Iris pigment epithelial cell (primary cell): ENCODE measurements around the gene GLP2R.

ENCODE experiments used
- DNase-seq: peaks from one replicate; pipeline ENCODE4 v3.0.0-alpha.2; 2011; ENCODE audit warnings: low read depth

GLP2R gene

DNA sequence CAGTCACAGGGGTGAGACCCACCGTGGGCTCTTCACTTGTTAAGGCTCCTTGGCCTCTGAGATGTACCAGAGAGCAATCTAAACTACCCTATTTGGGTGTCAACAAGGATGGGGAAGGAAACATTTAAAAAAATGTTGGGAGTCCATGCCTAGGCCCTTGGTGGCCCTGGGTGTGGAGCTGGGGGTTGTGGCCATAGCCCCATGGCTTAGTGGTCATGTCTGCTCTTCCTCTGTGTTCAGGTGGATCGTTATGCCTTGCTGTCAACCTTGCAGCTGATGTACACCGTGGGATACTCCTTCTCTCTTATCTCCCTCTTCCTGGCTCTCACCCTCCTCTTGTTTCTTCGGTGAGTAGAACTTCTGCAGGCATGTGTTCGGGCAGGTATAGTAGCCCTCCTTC lies 28.5 kb downstream of the GLP2R start:
- DNase-seq, result no peak

DNA sequence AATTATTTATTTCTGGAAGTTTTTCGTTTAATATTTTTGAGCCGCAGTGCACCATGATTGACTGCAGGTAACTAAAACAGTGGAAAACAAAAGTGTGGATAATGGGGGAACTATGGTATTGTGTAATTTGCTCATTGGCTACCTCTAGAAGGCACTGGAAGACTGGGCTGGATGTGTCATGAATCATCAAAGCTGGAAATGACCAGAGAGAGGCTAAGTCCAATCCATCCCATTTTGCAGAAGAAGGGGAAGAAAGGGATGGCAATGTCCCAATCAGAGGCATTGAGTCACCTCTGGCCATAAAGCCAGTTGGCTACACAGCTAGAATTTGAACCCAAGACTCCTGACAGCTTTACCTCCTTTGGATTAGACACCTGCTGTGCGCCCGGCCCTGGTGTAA lies 29.3 kb downstream of the GLP2R start:
- no peak for DNase-seq

DNA sequence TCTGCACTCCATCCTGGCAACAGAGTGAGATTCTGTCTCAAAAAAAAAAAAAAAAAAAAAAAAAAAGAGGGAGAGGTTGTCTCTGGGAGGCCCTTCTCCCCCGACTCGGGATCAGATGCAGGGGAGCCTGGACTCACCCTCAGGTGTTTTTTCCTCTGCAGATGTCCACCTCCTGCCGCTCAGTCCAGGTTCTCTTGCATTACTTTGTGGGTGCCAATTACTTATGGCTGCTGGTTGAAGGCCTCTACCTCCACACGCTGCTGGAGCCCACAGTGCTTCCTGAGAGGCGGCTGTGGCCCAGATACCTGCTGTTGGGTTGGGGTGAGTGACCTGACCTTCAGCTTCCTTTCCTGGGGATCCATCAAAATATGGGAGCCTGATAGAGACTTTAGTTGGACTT lies 34.1 kb downstream of the GLP2R start:
- DNase-seq, result no peak

DNA sequence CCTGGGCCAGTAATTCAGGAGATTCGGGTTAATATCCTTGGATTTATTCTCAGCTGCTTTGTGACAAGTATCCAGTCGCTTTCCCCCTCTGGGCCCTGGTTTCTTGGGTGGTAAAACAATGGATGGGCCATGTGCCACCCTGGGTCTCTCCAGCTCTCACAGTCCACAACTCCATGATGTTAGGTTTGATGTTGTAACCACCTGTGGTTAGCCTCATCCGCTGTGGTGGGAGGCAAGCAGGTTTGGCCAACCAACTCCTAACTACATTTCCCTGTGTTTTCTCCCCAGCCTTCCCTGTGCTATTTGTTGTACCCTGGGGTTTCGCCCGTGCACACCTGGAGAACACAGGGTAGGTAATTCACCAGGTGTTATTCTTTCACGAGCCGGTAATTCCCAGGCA lies 35.1 kb downstream of the GLP2R start:
- DNase-seq, result no peak

DNA sequence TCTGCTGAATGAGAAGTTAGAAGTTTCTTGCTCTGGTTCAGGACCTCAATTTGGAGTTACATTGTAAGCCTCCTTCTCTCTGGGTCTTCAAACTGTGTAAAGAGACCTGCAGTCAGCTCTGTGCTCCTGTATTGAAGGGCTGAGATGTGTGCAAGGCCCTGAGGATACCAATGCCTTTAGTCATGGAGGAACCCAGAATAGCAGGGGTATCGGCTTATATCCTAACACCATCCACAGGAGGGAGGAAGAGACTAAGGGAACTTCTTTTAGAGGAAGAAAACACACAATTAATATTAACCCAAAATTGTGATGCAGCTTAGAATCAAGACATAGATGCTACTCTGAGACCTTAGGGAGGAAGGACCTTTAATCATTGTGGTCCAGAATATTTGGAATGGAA lies 36.5 kb downstream of the GLP2R start:
- DNase-seq, result peak; percentile 6

DNA sequence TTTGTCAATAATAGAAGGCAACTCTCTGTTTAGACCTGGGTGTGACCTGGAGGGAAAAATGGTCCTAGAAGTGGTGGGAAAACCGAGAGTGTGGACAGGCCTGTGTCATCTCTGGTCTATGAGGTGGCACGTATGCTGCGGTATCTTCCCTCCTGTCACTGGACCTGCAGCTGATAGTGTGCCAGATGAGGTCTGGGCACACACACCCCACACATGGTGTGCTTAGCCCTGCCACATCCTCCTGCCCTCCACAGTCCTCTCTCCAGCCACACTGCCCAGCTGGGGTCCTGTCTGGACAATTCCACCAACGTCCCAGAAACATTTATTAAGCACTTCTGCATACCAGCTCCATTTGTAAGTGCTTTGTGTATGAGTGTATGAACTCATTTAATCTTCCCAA lies 37.2 kb downstream of the GLP2R start:
- DNase-seq, result no peak

DNA sequence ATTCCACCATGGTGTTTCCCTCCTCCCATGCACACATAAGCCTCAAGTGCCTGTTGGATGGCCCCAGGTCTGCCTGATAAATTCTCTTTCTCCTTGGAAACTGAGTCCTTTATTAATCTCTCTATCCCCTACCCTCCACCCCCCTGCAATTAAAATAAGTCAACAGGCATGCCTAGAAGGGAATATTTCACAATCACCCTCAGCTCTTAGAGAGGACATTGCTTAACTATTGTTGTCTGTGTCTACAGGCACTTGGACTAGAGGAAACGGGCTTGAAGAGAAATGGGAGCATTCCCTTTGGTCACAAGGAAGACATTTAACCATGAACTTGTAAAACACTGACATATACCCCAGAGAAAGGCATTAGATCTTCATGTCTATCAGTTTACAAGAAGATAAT lies 39.9 kb downstream of the GLP2R start:
- peak; percentile 30 for DNase-seq

DNA sequence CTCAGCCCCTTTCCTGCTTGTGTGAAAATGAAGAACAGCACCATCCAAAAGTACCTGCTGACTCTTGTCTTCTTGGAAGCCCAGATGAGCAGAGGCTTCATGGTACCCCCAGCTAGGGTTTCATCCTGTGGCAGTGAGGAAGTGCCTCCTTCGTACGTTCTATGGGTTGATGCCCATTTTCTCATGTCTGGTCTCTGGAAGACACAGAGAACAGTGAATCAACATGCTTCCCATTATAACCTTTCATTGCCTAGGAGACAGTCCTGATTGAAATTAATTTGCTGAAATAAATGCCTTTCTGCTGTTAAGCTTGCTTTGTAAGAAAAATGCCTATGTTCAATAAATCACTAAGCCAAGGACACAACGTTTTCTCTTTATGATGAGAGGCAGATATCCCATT lies 42.8 kb downstream of the GLP2R start:
- no peak for DNase-seq

DNA sequence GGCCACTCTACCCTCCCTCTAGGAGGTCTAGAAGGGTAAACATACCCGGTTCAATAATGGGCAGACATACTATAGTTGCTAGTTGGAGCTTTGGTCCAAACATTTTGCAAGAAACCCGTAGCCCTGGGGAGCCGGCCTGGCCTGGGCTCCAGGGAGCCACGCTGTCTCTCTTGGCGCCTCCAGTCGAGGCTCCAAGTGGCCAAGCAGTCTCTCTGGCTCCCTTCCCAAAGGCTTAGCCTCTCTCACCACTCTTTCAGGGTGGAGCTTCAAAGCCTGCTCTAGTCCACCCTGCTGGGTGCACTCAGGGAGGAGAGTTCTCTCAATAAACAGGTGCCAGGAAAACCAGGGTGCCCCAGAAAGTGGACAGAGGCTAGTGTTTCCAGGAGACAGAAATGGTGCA lies 47.1 kb downstream of the GLP2R start:
- no peak for DNase-seq

DNA sequence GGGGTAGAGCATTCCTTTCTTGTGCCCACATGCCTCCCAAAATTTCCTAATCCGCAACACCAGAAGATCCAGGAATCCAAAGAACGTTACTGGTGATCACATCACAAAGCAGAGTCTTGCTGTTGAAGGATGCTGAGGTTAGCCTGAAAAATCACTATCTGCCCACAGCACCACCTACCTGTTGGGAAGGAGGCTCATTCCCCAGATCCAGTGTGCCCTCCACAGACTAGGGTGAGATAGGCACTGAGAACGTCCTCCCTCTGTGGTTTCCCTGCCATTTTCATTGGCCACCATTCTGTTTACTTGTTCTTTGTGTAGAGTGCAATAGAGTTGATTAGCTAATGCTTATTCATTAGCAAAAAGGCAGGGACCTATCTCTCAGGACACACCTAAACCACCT lies 49.0 kb downstream of the GLP2R start:
- DNase-seq, result no peak

DNA sequence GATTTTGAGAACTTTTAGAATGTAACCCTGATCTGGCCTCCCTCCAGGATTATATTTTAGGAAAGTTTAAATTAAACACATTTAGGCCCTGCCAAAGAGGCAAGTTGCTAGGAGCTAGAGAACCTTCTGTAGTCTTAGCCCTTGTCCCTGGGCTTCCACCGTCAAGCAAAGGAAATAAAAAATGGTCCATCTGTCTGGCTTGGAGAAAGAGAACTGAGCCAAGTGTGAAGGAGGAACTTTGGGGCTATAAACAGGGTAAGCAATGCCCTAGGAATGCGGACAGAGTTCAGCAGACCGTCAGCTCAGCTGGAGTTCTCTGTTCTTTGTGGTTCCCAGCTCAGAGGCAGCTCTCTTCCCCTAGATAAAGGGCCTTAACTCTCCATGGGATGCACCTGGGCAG lies 49.7 kb downstream of the GLP2R start:
- peak; percentile 75 for DNase-seq

DNA sequence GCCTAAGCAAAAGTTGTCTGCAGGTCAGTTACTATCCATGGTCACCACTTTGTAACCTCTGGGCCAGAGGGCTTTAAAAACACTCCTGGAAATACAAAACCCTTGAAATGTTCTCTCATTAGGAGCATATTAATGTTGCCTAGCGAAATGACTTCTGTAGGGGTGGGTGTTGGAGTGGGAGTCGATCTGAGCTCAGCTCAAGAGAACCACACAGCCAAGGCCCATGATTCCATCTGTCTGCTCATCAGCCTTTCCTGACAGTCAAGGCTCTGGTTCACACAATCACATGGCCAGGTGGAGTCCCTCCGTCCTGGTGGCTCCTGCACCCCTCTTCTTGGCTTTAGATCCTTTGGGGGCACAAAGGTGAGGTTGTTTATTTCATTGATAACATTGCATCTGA lies 52.6 kb downstream of the GLP2R start:
- no peak for DNase-seq

DNA sequence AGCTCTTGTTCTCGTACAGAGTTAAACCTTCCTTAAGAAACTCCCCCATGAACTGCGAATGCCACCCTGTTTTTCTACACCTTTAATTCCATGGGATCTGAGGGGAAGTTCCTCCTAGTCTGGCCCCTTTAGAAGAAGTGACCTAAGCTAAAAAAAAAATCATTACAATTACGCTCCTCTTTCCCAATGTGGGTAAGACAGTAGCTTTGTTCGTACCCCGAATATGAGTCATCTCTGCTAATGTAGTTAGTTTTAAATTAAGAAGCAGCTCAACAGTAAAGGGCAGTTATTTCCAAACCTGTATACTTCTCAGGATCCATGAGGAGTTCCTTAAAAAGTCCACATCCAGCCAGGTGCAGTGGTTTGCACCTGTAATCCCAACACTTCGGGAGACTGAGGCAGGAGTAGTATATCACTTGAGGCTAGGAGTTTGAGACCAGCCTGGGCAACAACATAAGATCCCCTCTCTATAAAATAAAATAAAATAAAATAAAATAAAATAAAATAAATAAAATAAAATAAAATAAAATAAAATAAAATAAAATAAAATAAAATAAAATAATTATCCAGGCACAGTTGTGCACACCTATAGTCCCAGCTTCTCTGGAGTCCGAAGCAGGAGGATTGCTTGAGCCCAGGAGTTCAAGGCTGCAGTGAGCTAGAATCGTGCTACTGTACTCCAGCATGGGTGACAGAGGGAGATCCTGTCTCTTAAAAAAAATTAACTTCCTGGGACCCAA lies 53.2 kb downstream of the GLP2R start:
- peak; percentile 14 for DNase-seq

DNA sequence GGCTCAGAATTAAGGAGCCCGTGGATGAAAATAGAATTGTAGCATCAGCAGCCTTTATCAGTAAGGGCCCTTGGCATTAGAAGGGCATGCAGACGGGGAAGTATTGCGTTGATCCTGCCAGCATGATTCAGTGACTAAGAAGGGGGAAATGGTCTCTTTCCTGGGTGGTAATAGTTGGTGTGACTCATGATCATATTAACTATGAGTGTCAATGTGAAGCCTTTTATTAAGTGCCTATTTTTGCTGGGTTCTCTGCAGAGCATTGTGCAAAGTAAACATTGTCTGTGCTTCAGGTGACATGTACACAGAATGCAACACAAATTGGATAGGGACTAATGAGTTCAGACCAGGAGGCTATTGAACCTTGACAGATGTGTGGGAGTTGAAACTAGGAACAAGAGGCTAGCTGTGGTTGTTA lies 54.9 kb downstream of the GLP2R start:
- DNase-seq, result peak; percentile 40

DNA sequence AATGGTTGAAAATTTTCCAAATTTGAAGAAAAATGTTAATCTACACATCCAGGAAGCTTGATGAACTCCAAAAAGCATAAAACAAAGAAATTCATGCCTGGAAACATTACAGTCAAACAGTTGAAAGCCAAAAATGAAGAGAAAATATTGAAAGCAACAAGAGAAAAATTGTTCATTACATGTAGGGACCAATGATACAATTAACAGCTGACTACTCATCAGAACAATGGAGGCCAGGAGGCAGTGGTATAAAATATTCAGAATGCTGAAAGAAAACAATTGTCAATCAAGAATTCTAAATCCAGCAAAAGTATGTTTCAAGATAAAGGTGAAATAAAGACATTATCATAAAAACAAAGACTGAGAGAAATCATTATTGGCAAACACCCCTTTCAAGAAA lies 57.7 kb downstream of the GLP2R start:
- DNase-seq, result no peak

DNA sequence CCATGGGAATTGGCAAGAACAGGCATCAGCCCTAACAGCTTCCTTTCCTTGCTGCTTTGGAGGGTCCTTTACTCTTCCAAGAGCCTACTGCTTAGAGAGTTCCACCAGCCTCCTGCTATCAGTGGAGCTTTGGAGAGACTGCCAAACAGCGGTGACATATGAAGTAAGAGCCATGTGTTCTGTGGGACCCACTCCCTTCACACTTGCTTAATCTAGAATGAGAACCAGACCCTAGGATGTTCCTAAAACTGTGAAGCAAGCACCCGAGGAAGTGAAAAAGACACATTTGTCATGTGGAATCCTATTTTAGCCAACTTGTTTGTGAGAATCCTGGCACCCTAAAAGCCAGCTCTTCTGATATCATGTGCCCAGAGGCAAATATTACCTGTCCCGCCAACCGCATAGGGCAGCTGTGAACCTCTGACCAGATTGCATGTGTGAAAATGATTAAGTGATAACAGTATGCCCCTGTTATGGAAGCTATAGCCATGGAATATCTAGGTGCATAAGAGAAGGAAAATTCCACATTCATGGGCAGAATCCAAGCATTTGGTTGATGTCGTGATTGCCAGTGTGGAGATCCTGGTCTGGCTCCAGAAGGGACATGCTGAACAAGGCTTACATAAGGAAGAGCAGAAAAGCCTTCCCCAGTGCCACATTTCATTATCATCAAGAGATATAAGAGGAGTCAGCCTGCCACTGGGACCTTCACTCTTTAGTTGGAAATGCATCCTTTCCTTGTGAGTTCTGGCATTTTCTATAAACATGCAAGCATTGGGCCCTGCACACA lies 60.6 kb downstream of the GLP2R start:
- no peak for DNase-seq

DNA sequence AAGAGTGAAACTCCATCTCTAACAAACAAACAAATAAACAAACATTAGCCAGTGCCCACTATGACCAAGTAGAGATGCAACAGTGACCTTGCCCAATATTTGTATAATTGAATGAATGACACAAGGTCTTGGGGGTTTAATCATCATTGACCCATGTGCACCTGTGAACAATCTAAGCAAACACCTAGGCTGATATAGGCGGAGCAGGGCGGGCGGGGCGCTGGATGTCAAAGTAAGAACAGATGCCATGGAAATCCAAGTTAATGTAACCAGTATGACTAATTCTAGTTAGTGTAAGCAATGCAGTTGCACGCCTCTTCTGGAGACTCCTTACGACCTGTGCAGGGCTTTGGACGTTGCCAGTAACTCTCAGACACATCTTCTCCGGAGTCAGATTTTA lies 61.8 kb downstream of the GLP2R start:
- no peak for DNase-seq

DNA sequence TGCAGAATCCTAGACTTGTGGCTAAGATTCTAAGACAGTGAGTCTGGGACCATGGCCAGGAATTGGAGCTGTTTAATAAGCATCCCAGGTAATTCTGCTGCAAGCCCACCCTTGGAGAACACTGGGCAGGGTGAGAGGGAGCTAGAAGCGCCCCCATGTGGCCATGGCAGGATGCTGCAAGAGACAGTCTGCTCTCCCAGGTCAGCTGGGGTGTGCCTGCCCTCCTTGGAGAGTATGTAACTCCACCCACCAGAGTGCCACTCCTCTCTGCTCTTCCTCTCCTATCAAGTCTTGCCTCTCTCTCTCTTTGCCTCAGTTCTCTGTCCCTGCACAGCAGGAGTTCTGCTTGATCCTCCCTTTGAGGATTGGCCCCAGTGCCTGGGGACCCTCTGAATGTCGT lies 64.4 kb downstream of the GLP2R start:
- peak; percentile 19 for DNase-seq

DNA sequence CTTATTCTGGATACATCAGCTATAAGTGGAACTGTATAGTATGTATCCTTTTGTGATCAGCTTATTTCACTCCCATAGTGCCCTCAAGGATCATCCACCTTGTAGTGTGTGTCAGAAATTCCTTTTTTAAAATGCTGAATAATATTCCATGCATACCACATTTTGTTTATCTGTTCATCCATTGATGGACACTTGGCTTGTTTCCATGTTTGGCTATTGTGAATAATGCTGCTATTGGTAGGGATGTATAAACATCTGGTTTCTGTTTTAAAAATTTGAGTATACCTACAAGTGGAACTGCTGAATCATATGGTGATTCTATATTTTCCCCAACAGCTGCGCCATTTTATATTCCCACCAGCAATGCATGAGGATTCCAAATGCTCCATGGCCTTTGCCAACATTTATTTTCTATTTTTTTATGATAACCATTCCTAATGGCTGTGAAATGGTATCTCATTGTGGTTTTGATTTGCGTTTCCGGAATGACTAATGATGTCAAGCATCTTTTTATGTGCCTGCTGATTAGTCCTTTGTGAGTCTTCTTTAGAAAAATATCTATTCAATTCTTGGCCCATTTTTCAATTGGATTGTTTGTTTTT lies 67.8 kb downstream of the GLP2R start:
- peak; percentile 54 for DNase-seq

DNA sequence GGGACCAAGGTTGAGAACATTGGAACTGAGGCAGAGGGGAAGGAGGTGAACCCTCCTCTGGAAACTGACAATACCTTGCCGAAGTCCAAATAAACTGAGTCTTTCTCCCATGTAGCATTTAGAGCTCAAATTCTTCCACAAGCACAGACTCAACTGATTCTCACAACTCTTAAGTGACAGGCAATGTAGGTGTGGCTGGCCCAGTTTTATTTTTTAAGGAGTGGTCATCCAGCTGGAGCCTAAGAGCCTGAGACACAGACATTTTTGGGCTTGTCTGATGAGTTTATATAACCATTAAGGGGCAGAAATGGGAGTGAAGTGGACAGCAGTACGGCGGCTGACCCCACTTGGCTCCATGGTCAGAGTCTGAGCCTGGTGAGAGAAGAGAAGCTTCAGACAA lies 68.5 kb downstream of the GLP2R start:
- DNase-seq, result no peak

DNA sequence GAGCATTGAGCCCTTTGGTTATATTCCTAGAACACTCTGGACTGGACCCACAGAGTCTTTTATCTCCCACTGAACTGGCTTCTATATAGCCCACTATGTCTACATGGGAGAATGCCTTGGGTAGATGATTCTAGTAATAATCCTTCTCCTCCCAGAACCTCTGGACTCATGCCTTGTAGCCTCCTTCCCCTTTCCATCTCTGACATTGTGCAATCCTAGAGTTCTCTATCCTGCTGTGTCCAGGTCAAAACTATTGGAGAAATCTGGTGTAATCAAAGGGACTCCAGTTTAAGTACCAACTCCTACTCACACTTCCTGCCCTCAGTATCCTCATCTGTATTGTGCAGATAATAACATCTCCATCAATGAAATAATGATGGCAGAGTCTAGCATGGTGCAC lies 70.2 kb downstream of the GLP2R start:
- no peak for DNase-seq

DNA sequence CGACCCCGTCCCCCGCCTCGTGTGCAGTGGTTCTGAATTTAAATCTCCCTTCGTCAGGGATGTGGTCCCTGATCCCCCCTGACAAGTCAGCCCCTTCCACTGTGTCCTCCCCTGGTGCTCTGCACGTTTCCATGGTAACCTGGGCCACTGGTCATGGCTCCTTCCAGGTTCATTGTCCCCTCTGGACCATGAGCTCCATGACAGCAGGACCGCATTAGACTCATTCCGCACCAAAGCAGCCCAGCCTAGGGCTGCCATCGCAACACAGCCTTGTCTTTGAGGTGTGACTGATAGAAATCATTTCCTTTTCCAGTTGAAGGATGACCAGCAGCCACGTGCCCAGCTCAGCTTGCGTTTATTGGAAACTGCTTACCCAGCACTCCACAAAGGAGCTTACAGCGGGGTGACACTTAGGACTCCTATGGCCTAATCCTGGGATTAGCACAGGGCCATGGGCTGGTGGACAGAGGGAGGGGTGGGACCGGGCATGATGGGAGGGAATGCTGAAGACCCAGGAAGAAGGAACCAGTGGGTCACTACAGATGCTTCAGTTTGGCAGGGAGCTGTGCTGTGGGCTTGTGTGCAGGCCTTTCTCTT lies 71.7 kb downstream of the GLP2R start:
- no peak for DNase-seq

DNA sequence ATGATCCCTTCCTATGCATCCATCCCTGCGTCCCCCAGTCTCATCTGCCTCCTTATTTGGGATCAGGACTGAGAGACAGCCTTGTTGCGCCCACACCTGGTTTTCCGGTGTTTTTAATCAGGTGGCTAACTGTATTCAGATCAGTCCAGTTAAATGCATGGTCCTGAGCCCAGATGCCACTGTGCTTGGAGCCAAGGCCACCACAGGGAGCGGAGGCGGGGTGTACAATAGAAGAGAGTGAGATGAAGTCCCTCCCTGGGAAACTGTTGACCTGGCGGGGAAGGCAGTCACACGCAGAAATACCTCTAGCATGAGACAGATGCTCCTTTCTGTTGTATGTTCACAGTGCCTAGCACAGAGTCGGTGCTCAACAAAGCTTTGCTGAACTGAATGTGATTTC lies 73.1 kb downstream of the GLP2R start:
- DNase-seq, result no peak
